HG03439 (cell line): ENCODE results near the gene COL4A6.
"Not testable (repeated sequence)": the region's sequence is repeated elsewhere in the genome, so short reads cannot be mapped to it uniquely, and the experiment has no call there.

Source experiments
- ATAC-seq: cut with Tn5 transposase; IDR thresholded peaks from one replicate; pipeline ENCODE4 v1.9.1; 2021; ENCODE audit warnings: mild to moderate bottlenecking, moderate library complexity; ENCODE audit not compliant: unreplicated experiment

Gene COL4A6

DNA sequence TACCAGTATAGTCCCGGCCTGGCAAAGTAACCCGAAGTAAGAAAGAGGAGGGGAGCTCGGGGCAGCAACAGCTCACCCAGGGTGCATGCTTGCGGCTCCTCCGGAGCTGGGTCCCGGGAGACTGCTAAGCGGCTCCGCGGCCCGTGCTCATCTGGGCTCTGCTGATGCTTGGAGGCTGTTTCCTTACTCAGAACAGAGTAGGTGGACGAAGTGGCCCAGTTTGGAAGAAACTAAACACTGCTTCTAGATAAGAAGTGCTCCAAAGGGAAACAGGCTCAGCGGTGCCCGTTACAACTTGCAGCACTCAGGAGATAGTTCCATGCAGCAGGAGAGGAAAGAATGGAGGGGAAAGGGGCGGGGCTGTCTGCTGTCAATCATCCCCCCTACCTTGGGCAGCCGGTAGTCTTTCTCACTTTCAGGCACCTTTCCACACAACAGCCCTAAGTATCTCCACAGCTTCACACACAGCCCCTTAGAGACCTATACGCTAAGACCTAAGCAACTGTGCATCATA, at the start of gene COL4A6:
Gene COL4A6, minus strand, starts transcription at position 313 of the 514 bp plus-strand sequence. Its CDS starts 226 bp downstream, at position 87.
- no peak for ATAC-seq

DNA sequence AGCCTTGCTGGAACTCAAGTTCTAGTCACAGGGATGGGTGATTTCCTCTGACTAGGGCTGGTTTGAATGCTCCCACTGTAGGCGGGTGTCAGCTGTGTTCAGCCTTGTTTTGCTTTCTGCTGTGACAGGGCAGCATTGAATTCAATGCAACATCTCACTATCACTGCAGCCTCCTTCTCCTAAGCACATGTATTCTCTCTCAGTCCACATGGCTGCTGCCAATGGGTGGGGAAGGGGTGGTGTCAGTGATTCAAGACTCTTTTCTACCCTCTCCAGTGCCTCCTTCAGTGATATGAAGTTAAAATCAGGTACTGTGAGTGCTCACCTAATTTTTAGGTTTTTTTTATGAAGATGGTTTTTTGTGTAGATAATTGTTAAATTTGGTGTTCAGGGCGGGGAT, 47.7 kb upstream of the COL4A6 start:
- no peak for ATAC-seq

DNA sequence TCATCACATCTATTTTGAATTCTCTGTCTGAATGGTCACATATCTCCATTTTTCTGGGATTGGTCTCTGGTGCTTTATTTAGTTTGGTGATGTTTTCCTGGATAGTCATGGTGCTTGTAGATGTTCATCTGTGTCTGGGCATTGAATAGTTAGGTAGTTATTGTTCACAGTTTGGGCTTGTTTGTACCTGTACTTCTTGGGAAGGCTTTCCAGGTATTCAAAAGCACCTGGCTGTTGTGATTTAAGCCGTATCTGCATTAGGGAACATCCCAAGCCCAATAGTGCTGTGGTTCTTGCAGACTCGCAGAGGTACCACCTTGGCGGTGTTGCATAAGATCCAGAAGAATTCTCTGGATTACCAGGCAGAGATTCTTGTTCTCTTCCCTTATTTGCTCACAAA, 46.0 kb upstream of the COL4A6 start:
- ATAC-seq, result no peak

DNA sequence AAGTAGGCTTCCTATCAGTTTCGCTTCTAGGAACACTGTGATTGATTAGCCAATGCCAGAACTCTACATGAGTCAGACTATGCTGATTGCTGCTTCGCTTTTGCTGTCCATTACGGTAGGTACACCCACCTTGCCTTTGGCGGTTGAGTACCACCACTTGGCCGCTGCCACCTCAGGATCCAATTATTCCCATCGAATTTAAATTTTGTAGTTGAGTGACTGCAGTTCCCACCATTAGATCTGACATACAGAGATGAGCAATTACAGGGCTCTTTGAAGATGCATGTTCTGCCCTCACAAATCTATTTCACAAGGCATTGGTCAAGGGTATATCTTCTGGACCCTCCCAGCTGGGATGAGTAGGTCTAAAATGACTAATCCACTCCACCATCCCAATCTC, 43.3 kb upstream of the COL4A6 start:
- not testable (repeated sequence) for ATAC-seq

DNA sequence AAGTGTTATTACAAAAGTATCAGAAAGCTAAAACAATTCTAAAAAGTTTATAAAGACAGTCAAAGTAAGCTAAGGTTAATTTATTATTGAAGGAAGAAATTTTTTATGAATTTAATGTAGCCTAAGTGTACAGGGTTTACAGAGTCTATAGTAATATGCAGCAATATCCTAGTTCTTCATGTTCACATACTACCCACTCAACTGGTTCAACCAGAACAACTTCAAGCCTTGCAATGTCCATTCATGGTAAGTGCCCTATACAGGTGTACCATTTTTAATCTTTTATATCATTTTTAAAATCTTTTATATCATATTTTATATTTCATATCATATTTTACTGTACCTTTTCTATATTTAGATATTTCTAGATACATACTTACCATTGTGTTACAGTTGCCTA, 35.8 kb upstream of the COL4A6 start:
- ATAC-seq, result no peak

DNA sequence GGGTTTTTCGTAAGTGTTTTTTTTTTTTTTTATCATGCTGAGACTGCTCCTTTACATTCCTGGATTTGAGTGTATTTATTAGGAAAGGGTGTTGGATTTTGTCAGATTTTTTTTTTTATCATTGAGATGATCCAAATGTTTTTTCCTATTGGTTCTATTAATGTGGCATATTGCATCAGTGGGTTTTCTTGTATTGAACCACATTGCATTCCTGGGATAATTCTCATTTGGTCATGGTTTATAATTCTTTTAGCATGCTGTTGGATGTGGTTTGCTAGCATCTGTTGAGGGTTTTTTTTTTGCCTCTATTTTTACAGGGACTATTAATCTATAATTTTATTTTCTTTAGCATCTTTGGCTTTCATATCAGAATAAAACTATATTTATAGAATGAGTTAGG, 30.3 kb upstream of the COL4A6 start:
- no peak for ATAC-seq

DNA sequence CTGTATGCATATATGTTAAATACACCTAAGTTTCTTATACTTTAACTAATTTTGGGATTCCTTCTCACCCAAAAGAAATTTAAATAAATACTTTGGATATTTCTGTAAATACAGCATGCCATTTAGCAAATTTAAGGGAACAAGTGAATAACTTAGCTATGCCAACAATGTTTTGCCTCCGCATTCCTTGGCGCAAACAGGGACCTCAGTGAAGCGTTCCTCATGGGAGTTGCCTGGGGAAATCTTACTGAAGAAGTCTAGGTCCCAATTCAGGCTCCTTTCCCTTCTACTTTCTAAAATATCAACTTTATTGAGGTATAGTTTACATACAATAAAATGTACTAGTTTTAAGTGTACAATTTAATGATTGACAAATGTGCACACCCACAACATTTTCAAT, 26.4 kb upstream of the COL4A6 start:
- no peak for ATAC-seq

DNA sequence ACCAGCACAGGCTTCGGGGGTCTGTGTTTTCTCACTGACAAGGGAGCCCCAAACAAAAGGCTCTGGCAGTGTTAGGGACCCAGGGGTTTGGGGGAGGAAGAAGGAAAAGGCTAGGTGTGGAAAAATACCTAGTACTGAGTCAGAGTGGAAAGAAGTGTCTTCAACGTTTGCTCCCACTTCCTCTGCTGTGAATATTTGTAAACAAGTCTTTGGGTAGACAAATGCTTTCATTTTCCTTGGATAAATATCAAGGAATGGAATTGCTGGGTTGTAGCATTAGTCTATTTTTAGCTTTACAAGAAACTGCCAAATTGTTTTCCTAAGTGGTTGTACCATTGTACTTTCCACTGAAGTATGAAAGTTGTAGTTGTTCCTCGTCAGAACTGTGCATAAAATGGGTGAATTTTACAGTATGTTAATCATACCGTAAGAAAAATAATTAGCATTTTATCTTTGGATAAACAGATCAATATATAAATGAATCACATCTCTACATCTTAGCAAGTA, 18.8 kb upstream of the COL4A6 start:
- no peak for ATAC-seq

DNA sequence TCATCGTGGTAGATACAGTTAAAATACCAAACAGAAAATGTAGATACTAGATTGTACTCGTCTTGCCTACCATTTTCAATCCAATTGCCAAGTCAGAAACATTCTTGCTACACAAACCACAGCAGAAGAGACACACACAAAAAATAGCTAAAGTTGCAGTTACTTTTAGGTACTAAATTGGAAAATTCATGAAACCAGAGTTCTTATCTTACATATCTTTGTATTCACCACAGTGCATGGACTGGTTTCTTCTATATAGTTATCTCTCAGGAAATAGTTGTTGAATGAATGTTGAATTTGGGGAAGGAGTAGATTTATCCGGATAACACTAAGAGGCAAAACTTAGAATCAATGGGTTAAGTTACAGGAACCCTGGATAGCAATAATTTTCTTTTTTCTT, 15.6 kb upstream of the COL4A6 start:
- no peak for ATAC-seq

DNA sequence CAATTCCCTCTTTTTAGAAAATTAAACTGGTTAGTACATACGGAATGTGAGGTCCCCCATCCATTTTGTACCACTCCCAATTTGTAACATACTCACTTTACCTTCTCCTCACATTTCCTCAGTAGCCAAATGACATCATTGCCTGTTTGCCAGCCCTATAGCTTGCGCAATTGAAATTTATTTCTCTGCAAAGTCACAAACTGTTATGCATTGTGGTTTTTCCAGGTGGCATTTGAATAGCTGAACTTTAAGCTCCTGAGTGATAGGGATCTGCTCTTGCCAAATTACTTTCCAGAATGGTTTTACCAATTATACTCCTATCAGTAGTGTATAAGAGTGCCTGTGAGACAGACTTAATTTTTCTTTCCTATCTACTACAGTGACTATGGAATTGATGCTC, 9.1 kb upstream of the COL4A6 start:
- no peak for ATAC-seq

DNA sequence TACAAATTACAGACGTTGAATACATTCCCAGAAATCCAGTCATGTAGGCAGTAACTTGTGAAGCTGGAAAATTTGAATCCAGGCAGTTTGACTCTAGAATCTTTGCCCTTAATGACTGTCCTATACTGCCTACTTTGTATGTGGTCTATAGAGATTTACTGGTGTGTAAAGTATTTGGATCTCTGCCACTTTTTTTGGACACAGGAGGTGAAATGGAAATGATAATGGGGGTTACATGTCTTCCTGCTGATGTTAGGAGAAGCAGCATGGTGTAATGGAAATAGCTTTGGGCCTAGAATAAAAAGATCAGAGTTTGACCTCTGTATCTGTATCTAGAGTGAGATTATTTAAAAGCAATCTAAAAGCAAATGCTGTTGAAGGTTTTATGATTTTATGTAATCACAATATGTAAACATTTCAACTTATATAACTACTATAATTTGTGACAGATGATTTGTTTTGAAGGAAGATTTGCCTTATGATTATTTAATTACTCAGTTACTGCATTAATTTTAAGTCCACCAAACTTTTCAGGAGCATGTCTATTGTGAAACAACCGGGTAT, 4.8 kb upstream of the COL4A6 start:
- ATAC-seq, result no peak

DNA sequence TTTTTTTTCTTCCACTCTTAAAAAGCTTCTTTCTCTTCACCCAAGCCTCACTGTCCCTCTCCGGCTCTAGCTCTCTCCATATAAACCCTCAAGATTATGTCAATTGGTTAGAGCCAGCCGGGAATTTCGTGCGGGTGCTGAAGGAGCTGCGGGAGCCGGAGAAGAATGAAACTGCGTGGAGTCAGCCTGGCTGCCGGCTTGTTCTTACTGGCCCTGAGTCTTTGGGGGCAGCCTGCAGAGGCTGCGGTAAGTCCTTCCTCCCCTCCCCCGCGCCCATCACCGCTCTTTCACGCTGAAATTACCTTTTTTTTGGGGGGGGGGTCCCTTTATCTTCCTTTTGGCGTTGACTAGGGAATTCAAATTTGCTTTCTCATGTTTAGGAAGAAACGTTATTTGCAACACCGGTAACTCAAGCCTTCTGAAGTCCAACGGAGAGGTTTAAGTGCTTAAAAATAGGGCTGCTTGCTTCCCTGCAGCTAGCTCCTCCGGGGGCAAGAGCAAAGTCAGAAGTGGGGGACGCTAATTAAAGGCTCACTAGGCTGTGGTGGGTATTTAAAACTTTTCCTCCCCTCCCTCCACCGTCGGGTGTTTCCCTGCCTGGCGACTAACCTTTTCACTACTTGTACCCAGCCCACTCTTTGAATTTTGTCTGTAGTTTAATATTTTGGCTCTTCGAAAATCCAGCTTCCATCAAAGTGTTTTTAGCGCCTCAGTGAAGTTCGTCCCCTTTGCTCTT, 1.9 kb upstream of the COL4A6 start:
- no peak for ATAC-seq

DNA sequence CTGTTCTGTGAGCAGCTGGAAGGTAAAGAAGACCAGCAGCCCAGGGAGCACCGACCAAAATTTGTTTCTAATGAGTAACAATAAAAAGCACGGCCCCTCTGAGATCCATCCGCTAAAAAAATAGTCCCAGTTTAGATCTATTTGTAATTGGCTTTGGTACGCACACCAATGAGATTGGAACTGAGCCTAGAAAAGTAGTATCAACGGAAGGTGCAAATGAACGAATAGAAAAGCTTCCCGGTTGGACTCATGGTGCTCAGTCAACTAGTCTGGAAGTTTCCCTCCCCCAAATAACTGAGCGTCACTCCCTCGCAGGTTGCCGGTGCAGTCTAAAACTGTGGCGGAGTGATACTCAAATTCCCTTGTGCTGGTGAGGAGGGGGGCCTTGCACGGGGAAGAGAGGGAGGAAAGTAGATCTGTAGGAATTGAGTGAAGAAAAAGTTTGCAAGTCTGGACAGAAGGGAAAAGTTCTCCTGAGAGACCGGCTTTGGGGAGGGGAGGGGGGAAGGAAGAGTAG, 1.3 kb upstream of the COL4A6 start, which contains the start of gene COL4A5:
Gene COL4A5, plus strand, starts transcription at position 413 of the 517 bp plus-strand sequence. CDS start 288 bp downstream, outside the sequence.
- ATAC-seq, result no peak

DNA sequence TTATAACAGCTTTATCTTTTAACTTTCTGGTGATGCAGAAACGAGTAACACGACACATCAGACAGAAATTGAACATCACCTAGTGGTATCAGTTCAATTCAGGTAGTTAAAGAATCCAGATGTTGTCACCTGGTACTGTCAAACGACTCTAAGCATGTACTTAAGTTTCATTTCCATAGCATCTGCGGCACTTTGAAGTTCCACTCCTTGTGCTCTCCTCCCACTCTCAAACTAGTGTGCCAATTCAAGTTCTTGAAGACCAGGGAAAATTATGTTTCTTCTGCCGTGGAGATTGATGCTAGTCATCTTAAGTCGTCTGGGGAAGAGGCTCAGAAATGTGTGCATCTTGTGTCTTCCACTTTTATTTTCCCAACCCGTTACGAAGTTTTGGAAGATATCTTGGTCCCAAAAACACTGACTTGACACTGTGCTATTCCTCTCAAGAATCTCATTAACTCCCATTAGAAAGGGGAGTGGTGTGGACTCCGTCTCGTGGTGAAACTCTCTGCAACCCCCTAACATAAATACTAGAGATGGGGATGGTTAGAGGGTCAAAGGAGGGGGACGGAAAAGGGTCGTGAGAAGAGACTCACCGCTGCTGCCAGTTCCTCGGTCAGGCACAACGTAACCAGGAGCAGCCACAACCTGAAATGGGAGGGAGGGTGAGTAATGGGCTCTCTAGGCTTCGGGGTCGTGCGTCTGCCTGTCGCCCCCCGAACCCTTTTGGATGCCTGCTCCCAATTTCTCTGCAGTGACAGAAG, 693 bp downstream of the COL4A6 start:
- no peak for ATAC-seq

DNA sequence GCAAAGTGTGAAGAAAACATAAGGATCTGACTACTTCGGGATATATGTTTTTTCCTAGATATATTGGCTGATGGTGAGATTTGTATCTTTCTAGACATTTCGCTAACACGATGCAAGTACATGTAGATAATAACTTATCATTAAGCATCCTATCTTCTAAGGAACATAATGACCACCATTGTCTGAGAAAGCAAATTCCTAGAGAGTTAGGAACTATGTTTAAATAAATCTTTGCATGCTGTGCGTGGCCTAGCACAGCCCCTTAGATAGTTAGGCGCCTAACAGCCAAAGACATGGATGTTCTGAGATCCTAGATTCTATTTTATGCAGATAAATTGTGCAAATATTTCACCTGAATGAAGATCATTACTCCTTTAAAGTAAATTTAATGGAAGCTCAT, 3.0 kb downstream of the COL4A6 start:
- ATAC-seq, result no peak

DNA sequence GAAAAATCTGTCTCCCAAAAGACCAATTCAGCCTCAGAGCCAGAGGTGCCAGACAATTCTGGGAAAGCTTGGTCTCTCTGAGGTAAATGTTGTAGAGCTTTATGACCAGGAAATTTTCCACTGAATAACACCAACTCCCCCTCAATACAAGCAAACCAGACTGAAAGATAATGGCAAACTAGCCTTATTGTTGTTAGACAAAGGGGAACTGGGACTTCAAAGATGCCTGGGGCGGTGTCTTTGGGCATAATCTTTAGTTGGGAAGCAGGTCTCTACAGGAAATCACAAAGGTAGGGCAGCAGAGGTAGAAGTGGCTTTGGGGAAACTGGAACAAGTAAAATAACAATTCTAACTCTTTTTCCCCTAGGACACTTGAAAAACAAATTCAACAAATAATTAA, 12.0 kb downstream of the COL4A6 start:
- no peak for ATAC-seq

DNA sequence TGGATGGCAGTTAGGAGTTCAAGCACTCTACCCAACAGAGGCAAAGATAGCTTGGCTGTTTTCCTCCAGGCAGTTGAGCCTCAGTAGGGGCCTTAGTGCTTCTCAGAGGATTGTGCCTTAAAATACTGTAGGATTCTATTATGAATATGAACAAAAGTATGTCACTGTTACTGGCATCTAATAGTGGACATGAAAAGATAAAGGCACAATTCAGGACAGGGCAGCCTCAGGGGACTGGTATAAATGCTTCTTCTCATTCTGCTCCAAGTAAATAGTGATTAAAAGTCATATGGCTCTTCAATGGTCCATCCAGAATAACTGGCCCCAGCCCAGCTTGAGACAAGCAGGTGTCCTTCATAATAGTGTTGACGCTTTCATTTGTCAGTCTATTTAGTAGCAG, 17.7 kb downstream of the COL4A6 start:
- ATAC-seq, result no peak

DNA sequence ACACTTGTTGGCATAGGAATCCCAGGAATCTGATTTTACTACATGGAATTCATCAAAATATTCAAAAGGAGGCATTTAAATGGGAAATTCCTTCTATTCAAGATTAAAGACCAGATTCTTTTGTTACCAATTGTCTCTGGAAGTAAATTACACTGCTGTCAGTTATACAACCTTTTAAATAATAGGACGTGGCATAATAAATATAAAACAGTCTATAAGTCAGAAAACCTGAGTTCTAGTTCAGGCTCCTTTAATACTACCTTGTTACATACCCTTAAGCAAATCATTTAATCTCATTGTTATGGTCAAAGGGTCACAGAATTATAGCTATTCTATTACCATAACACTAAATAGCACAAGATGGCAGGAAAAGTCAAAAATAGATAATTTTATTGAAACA, 18.8 kb downstream of the COL4A6 start:
- ATAC-seq, result no peak

DNA sequence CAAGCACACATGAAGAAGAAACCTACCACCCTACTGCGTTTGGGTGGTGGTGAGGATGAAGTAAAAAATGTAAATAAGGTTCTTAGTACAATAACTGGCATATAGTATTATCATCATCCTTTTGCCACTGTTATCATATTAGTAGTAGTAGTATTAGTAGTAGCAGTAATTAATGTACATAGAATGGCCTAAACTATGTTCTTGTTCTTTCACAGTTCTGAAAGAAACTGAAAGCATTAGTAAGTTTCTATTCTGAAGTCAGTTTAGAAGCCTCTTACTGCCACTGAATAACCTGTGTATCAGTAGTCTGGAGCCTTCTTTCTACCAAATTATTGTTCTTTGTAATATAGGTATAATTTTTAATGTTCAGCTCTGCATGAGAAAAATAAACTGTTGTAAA, 21.0 kb downstream of the COL4A6 start:
- ATAC-seq, result no peak

DNA sequence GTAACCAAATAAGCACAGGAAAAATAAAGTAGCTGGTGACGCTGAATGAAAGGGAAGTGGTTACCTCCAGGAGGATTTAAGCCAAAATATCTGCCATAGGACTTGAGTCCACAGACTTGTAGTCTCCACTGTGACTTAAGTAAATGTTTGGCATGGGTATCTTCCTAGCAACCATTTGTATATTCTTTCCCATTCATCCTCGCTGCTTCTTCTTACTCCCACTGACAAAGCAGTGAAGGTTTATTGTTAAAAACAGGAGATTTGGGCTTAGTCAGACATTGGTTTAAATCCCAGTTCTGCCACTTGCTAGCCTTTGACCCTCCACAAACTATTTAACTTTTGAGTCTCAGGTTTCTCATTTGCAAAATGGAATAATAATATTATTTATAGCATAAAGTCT, 22.3 kb downstream of the COL4A6 start:
- no peak for ATAC-seq

DNA sequence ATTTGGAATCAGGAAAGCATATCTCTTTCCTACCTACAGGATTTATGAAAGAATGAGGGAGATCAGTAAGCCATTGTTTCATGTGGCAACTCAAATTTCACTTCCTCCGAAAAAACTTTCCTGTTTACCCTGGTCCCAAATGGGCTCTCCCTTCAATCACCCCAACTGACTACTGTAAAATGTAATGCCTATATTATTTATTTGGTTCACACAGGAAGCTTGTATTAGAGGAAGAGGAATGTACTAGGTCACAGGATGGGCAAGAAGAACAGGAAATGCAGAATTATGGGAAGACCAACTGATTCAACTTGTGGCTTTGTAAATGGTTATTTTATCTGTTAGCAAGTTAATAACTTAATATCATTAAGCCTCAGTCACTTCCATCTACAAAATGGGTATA, 23.1 kb downstream of the COL4A6 start:
- no peak for ATAC-seq
